Endothelial cell (in vitro differentiated cells): Measurements from ENCODE around the gene LPP. TPM values are rescaled to one million over a fixed set of nuclear protein-coding genes. Genes with fewer than 3 reads are reported as not detected.
"Not testable (repeated sequence)": the region's sequence is repeated elsewhere in the genome, so short reads cannot be mapped to it uniquely, and the experiment has no call there.

Experiments used
- DNase-seq: peaks from one replicate; pipeline ENCODE4 v3.0.0; 2021; ENCODE audit warnings: low spot score
- H3K27ac Mint-ChIP-seq: one replicate; pipeline ENCODE4 v1.8.0; 2021; ENCODE audit warnings: mixed read lengths, inconsistent platforms; ENCODE audit not compliant: unreplicated experiment
- H3K27me3 Mint-ChIP-seq: one replicate; pipeline ENCODE4 v1.8.0; 2021; ENCODE audit warnings: mild to moderate bottlenecking, moderate library complexity, mixed read lengths, inconsistent platforms; ENCODE audit not compliant: unreplicated experiment
- H3K36me3 Mint-ChIP-seq: one replicate; pipeline ENCODE4 v1.8.0; 2021; ENCODE audit warnings: mild to moderate bottlenecking, low read depth, mixed read lengths, inconsistent platforms; ENCODE audit not compliant: unreplicated experiment
- H3K4me1 Mint-ChIP-seq: one replicate; pipeline ENCODE4 v1.8.0; 2021; ENCODE audit warnings: mild to moderate bottlenecking, mixed read lengths, inconsistent platforms; ENCODE audit not compliant: unreplicated experiment
- H3K4me3 Mint-ChIP-seq: one replicate; pipeline ENCODE4 v1.8.0; 2021; ENCODE audit warnings: mild to moderate bottlenecking, mixed read lengths, inconsistent platforms; ENCODE audit not compliant: unreplicated experiment
- H3K9me3 Mint-ChIP-seq: one replicate; pipeline ENCODE4 v1.8.0; 2021; ENCODE audit warnings: mixed read lengths, inconsistent platforms; ENCODE audit not compliant: unreplicated experiment
- total RNA-seq: library from RNA; stranded (reverse); fragmentation: NEBNext Ultra II Directional; extraction: Animal tissue kit (Norgen Biotek cat#: 25700); gene quantifications from one replicate; pipeline ENCODE4 v1.2.1, GENCODE V29; 2021; ENCODE audit not compliant: unreplicated experiment
- TF ChIP-seq, protein P1 (sequence below): fragments of 200-600 bp; sonication (generic); IDR thresholded peaks from one replicate; pipeline ENCODE4 v1.5.0; 2021; ENCODE audit warnings: antibody characterized with exemption; ENCODE audit not compliant: unreplicated experiment

LPP gene
- total RNA-seq, 1 donor from 2014 or later, result 181 TPM

- Mint-ChIP-seq H3K36me3 (peaks cover 9% of the 10 kb centered on the region), H3K9me3 (no peaks in the 10 kb centered on the region), H3K4me3 (no peak overlapping the region), H3K27me3 (peaks cover 2% of the 10 kb centered on the region), H3K27ac (peak overlapping the region; percentile 88), H3K4me1 (peaks cover 58% of the 10 kb centered on the region)
- TF ChIP-seq, protein P1, sequence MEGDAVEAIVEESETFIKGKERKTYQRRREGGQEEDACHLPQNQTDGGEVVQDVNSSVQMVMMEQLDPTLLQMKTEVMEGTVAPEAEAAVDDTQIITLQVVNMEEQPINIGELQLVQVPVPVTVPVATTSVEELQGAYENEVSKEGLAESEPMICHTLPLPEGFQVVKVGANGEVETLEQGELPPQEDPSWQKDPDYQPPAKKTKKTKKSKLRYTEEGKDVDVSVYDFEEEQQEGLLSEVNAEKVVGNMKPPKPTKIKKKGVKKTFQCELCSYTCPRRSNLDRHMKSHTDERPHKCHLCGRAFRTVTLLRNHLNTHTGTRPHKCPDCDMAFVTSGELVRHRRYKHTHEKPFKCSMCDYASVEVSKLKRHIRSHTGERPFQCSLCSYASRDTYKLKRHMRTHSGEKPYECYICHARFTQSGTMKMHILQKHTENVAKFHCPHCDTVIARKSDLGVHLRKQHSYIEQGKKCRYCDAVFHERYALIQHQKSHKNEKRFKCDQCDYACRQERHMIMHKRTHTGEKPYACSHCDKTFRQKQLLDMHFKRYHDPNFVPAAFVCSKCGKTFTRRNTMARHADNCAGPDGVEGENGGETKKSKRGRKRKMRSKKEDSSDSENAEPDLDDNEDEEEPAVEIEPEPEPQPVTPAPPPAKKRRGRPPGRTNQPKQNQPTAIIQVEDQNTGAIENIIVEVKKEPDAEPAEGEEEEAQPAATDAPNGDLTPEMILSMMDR, result no peak
- DNase-seq, result no peak
Observed at GRCh38 chr3:188439080-188439479, 285.1 kb downstream of the LPP start.

DNA sequence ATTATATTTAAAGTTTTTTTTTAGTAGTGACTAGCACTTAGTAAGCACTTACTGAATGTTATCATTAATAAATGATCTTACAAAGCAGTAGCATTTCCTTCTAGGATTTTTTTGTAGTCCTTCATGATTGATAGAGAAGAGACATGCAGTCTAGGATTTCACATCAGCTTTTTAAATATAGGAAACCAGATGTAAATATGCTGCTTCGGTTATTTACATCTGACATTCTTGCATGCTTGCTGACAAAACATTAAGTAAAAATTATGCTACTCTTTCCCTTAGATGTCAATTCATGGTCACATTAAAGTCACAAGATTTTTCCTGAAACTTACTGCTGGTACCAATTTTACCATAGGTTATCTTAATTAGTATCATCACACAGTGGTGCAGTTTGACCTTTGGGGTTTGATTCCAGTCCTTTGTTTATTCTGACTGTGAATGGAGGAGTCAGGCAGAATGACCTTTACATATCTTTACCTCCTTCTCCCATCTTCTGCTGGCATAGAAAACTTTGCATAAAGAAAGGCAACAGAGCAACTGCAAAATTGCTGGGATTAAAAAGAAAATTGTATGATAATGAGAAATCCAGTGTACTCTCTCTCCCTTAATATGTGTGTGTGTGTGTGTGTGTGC lies 286.5 kb downstream of the LPP start:
- peaks cover 2% of the 10 kb centered on the region for H3K27me3 Mint-ChIP-seq
- no peaks in the 10 kb centered on the region for H3K9me3 Mint-ChIP-seq
- H3K4me3 Mint-ChIP-seq, result no peak overlapping the region
- TF ChIP-seq, protein P1, result no peak
- peaks cover 48% of the 10 kb centered on the region for H3K4me1 Mint-ChIP-seq
- no peak for DNase-seq
- H3K27ac Mint-ChIP-seq, result peak overlapping the region; percentile 42
- peaks cover 17% of the 10 kb centered on the region for H3K36me3 Mint-ChIP-seq

- H3K9me3 Mint-ChIP-seq, result no peaks in the 10 kb centered on the region
- no peak overlapping the region for H3K4me3 Mint-ChIP-seq
- H3K36me3 Mint-ChIP-seq, result peaks cover 20% of the 10 kb centered on the region
- no peak overlapping the region for H3K27ac Mint-ChIP-seq
- no peak for DNase-seq
- H3K27me3 Mint-ChIP-seq, result peaks cover 2% of the 10 kb centered on the region
- TF ChIP-seq, protein P1, result no peak
- H3K4me1 Mint-ChIP-seq, result peaks cover 31% of the 10 kb centered on the region
Observed at GRCh38 chr3:188442430-188442829, 288.5 kb downstream of the LPP start.

GRCh38 chr3:188445175-188445574 lies 291.2 kb downstream of the LPP start:
- H3K9me3 Mint-ChIP-seq, H3K4me3 Mint-ChIP-seq, H3K27me3 Mint-ChIP-seq, DNase-seq, H3K27ac Mint-ChIP-seq, H3K4me1 Mint-ChIP-seq: not testable (repeated sequence)
- H3K36me3 Mint-ChIP-seq, result peaks cover 20% of the 10 kb centered on the region

DNA sequence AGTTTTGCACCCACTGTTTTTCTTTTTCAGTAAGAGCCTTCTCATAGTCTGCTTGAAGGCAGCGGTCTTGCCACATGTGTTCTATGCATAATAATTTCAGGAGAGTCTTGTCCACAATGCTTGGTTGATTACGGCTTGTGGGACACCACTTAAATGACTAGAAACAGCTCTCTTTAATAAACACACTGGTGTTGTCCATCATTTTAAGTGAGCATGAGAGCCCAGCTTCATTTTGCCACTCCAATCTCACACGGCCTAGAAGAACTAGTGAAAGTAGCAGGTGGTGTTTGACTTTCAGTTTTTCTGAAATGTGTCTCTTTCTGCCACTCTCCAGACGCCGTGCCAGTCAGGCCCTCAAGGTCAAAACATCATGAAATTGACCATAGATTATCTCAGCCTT lies 292.1 kb downstream of the LPP start:
- Mint-ChIP-seq H3K27me3 (no peaks in the 10 kb centered on the region), H3K27ac (no peak overlapping the region), H3K36me3 (peaks cover 19% of the 10 kb centered on the region), H3K9me3 (no peaks in the 10 kb centered on the region), H3K4me3 (peak overlapping the region; percentile 28), H3K4me1 (peaks cover 1% of the 10 kb centered on the region)
- no peak for DNase-seq
- TF ChIP-seq, protein P1, result no peak
